CD4-positive, alpha-beta T cell (primary cell): ENCODE results near the gene APOC3. TPM values are rescaled to one million over a fixed set of nuclear protein-coding genes. Genes with fewer than 3 reads are reported as not detected.

Source experiments
- ATAC-seq: fragments of 200-7000 bp; cut with Tn5 transposase; one replicate; pipeline ENCODE4 v1.10.0; 2022; ENCODE audit warnings: mild to moderate bottlenecking; ENCODE audit not compliant: poor library complexity
- CTCF ChIA-PET: fragments of 350-600 bp; sonication (Branson Sonifier 250); formaldehyde crosslinking; loops from one replicate; lab custom pipeline; 2021; ENCODE audit warnings: antibody characterized with exemption, inconsistent platforms; lab: Charles Lee
- POLR2A ChIA-PET: fragments of 350-600 bp; sonication (Branson Sonifier 250); formaldehyde crosslinking; loops from one replicate; lab custom pipeline; 2021; ENCODE audit warnings: antibody characterized with exemption, inconsistent platforms; lab: Charles Lee
- DNase-seq, 14 experiments: peaks; one replicate each; pipeline ENCODE4 v3.0.0-alpha.2; 2013 to 2020; ENCODE audit warnings: mixed read lengths in 2 of 14
- H3K27ac ChIP-seq, 2 donors: one replicate each; pipeline versions ENCODE4 v1.5.1 to v1.7.0; 2013; ENCODE audit warnings: low read length in 2 of 2, low read depth in 1 of 2, mild to moderate bottlenecking in 1 of 2
- H3K27me3 ChIP-seq, 2 experiments: 1 replicate in 1 of 2; 2 replicates in 1 of 2; pipeline versions ENCODE4 v1.6.1 to v1.7.0; 2013; ENCODE audit warnings: low read length in 2 of 2, control low read depth in 1 of 2, mild to moderate bottlenecking in 1 of 2, moderate library complexity in 1 of 2; ENCODE audit not compliant: insufficient read depth in 2 of 2, control insufficient read depth in 1 of 2
- H3K36me3 ChIP-seq: one replicate; pipeline ENCODE4 v1.6.1; 2013; ENCODE audit warnings: low read length, control low read depth; ENCODE audit not compliant: insufficient read depth
- H3K4me1 ChIP-seq: one replicate; pipeline ENCODE4 v1.6.1; 2013; ENCODE audit warnings: low read length, control low read depth; ENCODE audit not compliant: insufficient read depth
- H3K4me3 ChIP-seq: one replicate; pipeline ENCODE4 v1.5.1; 2013; ENCODE audit warnings: mild to moderate bottlenecking, low read length, moderate library complexity
- H3K9me3 ChIP-seq, 2 experiments: 1 replicate in 1 of 2; 2 replicates in 1 of 2; pipeline versions ENCODE4 v1.6.1 to v1.7.0; 2013; ENCODE audit warnings: low read length in 2 of 2, mild to moderate bottlenecking in 2 of 2, control low read depth in 1 of 2, moderate library complexity in 1 of 2; ENCODE audit not compliant: control insufficient read depth in 1 of 2, insufficient read depth in 1 of 2
- H3K27ac Mint-ChIP-seq: one replicate; pipeline ENCODE4 v1.8.0; 2020; ENCODE audit warnings: mixed read lengths
- H3K27me3 Mint-ChIP-seq: one replicate; pipeline ENCODE4 v1.8.0; 2021; ENCODE audit warnings: mixed read lengths
- H3K36me3 Mint-ChIP-seq: one replicate; pipeline ENCODE4 v1.8.0; 2021; ENCODE audit warnings: low read depth, mixed read lengths
- H3K4me1 Mint-ChIP-seq: one replicate; pipeline ENCODE4 v1.8.0; 2021; ENCODE audit warnings: low read depth, mixed read lengths
- H3K4me3 Mint-ChIP-seq: one replicate; pipeline ENCODE4 v1.8.0; 2020; ENCODE audit warnings: mild to moderate bottlenecking, mixed read lengths
- H3K9me3 Mint-ChIP-seq: one replicate; pipeline ENCODE4 v1.8.0; 2020; ENCODE audit warnings: mixed read lengths
- CTCF ChIP-seq: fragments of 200-600 bp; IDR thresholded peaks from one replicate; pipeline ENCODE4 v1.8.0; 2022; ENCODE audit warnings: antibody characterized with exemption, mild to moderate bottlenecking
- intact Hi-C, 2 experiments: fragments of 100-400 bp; cut with DNase I in 1 of 2; cut with micrococcal nuclease in 1 of 2; formaldehyde crosslinking; loops; one replicate each; pipeline versions ENCODE4 v1.15.1 to v1.9.0; 2023 to 2025; cut with DNase I, micrococcal nuclease
- total RNA-seq, 174 experiments: library from RNA in 2 of 174; stranded (reverse) in 2 of 174; gene quantifications; one replicate each; pipeline ENCODE4 v1.2.3 and lab custom pipeline; 2021 to 2026

Gene APOC3
- total RNA-seq, 2 experiments from 2014 or later = not detected

DNA sequence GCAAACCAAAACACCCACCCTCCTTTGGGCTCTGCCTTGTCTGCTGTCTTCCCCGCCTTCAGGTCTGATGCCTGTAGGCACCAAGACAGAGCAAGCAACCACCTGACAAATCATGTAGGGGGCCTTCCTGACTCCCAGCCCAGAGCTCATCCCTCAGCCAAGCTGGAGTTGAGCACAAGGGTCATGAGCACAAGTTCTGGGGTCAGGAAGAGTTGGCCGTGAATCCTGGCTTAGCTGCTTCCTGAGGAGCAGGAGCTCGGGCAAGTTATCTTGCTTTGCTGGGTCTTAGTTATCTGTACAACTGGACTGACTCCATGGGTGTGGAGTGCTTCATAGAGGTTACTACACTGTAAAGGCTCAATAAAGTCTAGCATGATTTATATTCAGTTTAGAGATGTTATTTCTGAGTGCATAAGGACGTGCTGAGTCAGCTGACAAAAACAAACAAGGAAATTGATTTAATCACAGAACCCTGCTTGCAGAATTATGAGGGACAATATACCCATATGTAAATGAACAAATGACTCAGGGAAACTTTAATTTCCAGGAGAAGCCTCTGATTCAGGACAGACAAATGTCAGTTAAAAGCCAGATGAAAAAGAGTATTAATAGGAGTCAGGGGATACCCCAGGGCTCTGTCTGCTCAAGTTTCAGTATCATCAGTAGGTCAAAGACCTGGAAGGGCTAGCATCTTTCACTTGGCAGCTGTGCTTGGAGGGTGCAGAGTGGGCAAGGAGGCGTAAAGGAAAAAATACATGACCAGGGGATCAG, 22.7 kb downstream of the APOC3 start:
- no peak for TF ChIP-seq CTCF
- Histone ChIP-seq H3K27me3 (no peaks in the 10 kb centered on the region), H3K4me1 (peaks cover 68% of the 10 kb centered on the region), H3K27ac (peak overlapping the region; percentile 57 to 62), H3K4me3 (peak overlapping the region; percentile 0), H3K9me3 (no peaks in the 10 kb centered on the region), H3K36me3 (peaks cover 22% of the 10 kb centered on the region)
- Mint-ChIP-seq H3K36me3 (peaks cover 23% of the 10 kb centered on the region), H3K9me3 (no peaks in the 10 kb centered on the region), H3K27me3 (no peaks in the 10 kb centered on the region), H3K4me1 (peaks cover 74% of the 10 kb centered on the region), H3K4me3 (peak overlapping the region; percentile 69), H3K27ac (peak overlapping the region; percentile 82)
- ChIA-PET CTCF (interaction anchor here (0.8 to 2.0 kb wide), 3 partner anchors 11 to 374 kb away, joined by 3 to 9 read pairs (median 5); no protein-coding TSS in a partner anchor), POLR2A (interaction anchor here (0.6 to 7.0 kb wide), 14 partner anchors 8 to 326 kb away, joined by 3 to 76 read pairs (median 4); partner anchors contain the start of genes APOA1, APOA5, SIDT2 and SIK3)
- ATAC-seq = no peak
- intact Hi-C loops = loop anchor here (5.0 to 10.0 kb wide), 3 partner anchors 60 to 72 kb away; partner anchors contain the start of genes APOA5 (in 1 of the 2) and ZPR1 (in 1 of the 2)
- DNase-seq = no peak

- ChIA-PET CTCF (interaction anchor here (1.6 to 2.2 kb wide), 3 partner anchors 18 to 373 kb away, joined by 4 to 9 read pairs (median 5); partner anchors contain the start of gene APOA5), POLR2A (interaction anchor here (0.6 to 7.0 kb wide), 23 partner anchors 8 to 325 kb away, joined by 3 to 76 read pairs (median 3); partner anchors contain the start of genes APOA1, APOA5, PAFAH1B2 and SIDT2)
- H3K27me3 ChIP-seq = no peaks in the 10 kb centered on the region
- peak overlapping the region; percentile 69 to 82 for H3K27ac ChIP-seq
- H3K4me3 ChIP-seq = peak overlapping the region; percentile 13
- no peaks in the 10 kb centered on the region for H3K9me3 Mint-ChIP-seq
- no peaks in the 10 kb centered on the region for H3K27me3 Mint-ChIP-seq
- H3K4me1 Mint-ChIP-seq = peaks cover 74% of the 10 kb centered on the region
- DNase-seq = peak in 12 of 14 experiments; percentile 15 to 93 (median 52)
- H3K9me3 ChIP-seq = no peaks in the 10 kb centered on the region
- peak overlapping the region; percentile 18 for H3K4me3 Mint-ChIP-seq
- peaks cover 25% of the 10 kb centered on the region for H3K36me3 ChIP-seq
- H3K27ac Mint-ChIP-seq = peak overlapping the region; percentile 82
- no peak for TF ChIP-seq CTCF
- peak; percentile 95 for ATAC-seq
- H3K4me1 ChIP-seq = peaks cover 68% of the 10 kb centered on the region
- H3K36me3 Mint-ChIP-seq = peaks cover 29% of the 10 kb centered on the region
- intact Hi-C loops = loop anchor here (5.0 to 10.0 kb wide), 3 partner anchors 61 to 71 kb away; partner anchors contain the start of genes APOA5 (in 1 of the 2) and ZPR1 (in 1 of the 2)
These were observed 23.9 kb downstream of the APOC3 start for GRCh38 chr11:116853461-116854073.

- Mint-ChIP-seq H3K4me1 (peaks cover 64% of the 10 kb centered on the region), H3K27ac (peak overlapping the region; percentile 82), H3K36me3 (peaks cover 36% of the 10 kb centered on the region), H3K27me3 (no peaks in the 10 kb centered on the region), H3K9me3 (no peaks in the 10 kb centered on the region), H3K4me3 (peak overlapping the region; percentile 27)
- Histone ChIP-seq H3K27ac (peak overlapping the region in 1 of 2 donors; percentile 62), H3K27me3 (no peaks in the 10 kb centered on the region), H3K4me3 (no peak overlapping the region), H3K9me3 (no peaks in the 10 kb centered on the region), H3K4me1 (peaks cover 64% of the 10 kb centered on the region), H3K36me3 (peaks cover 33% of the 10 kb centered on the region)
- no peak for ATAC-seq
- peak in 3 of 14 experiments; percentile 17 to 47 (median 18) for DNase-seq
- ChIA-PET CTCF (interaction anchor here (0.8 kb wide), 1 partner anchor 19 kb away, joined by 4 read pairs; no protein-coding TSS in a partner anchor), POLR2A (interaction anchor here (0.7 to 7.0 kb wide), 5 partner anchors 19 to 305 kb away, joined by 3 to 76 read pairs (median 3); partner anchors contain the start of genes APOA1, PAFAH1B2 and ZPR1)
- no peak for TF ChIP-seq CTCF
- intact Hi-C loops = loop anchor here in 1 of 2 experiments (10.0 kb wide), 1 partner anchor 69 kb away; no protein-coding TSS in a partner anchor
These were observed 25.7 kb downstream of the APOC3 start for GRCh38 chr11:116855413-116855812.
